Effector memory CD4-positive, alpha-beta T cell (primary cell): ENCODE measurements around the gene EFCAB12.

Source experiments
- DNase-seq, 3 donors: peaks; one replicate each; pipeline ENCODE4 v3.0.0-alpha.2; 2020
- H3K27ac ChIP-seq: 2 replicates; pipeline ENCODE4 v1.7.0; 2013; ENCODE audit warnings: mild to moderate bottlenecking, low read length, moderate library complexity; ENCODE audit not compliant: insufficient read depth, poor library complexity, severe bottlenecking
- H3K27me3 ChIP-seq: replicated peaks from 2 replicates; pipeline ENCODE4 v1.7.0; 2013; ENCODE audit warnings: mild to moderate bottlenecking, low read length; ENCODE audit not compliant: insufficient read depth, control insufficient read depth, poor library complexity, severe bottlenecking
- H3K36me3 ChIP-seq: 2 replicates; pipeline ENCODE4 v1.7.0; 2013; ENCODE audit warnings: mild to moderate bottlenecking, low read length, moderate library complexity; ENCODE audit not compliant: control insufficient read depth, insufficient read depth
- H3K4me1 ChIP-seq: 2 replicates; pipeline ENCODE4 v1.7.0; 2013; ENCODE audit warnings: low read length, mild to moderate bottlenecking; ENCODE audit not compliant: control insufficient read depth, insufficient read depth, poor library complexity, severe bottlenecking
- H3K4me3 ChIP-seq: 2 replicates; pipeline ENCODE4 v1.7.0; 2013; ENCODE audit warnings: low read length, low read depth, mild to moderate bottlenecking; ENCODE audit not compliant: insufficient read depth, poor library complexity, severe bottlenecking
- H3K9me3 ChIP-seq: 2 replicates; pipeline ENCODE4 v1.7.0; 2013; ENCODE audit warnings: mild to moderate bottlenecking, low read length, moderate library complexity; ENCODE audit not compliant: control insufficient read depth
- total RNA-seq, 3 donors: gene quantifications; one replicate each; lab custom pipeline; 2026; lab: John Stamatoyannopoulos, UW

EFCAB12 gene
- 1.6 to 3.0 (median 2.9) reads per million in 3 donors for total RNA-seq

- Histone ChIP-seq H3K4me1 (peaks cover 7% of the 10 kb centered on the region), H3K27me3 (no peaks in the 10 kb centered on the region), H3K27ac (peak within 1 kb of the TSS; percentile 56), H3K36me3 (peaks cover 26% of the 10 kb centered on the region), H3K9me3 (no peaks in the 10 kb centered on the region), H3K4me3 (peak within 1 kb of the TSS; percentile 55)
- DNase-seq, result peak; percentile 75 to 91 (median 85)
Observed at GRCh38 chr3:129428376-129429079, at the start of gene EFCAB12. EFCAB12 (minus strand) TSS chr3:129428636; CDS start chr3:129428488, 148 bp downstream.

- no peaks in the 10 kb centered on the region for H3K9me3 ChIP-seq
- DNase-seq, result no peak
- peaks cover 2% of the 10 kb centered on the region for H3K4me1 ChIP-seq
- no peaks in the 10 kb centered on the region for H3K27me3 ChIP-seq
- no peak overlapping the region for H3K27ac ChIP-seq
- H3K4me3 ChIP-seq, result no peak overlapping the region
- H3K36me3 ChIP-seq, result peaks cover 18% of the 10 kb centered on the region
Observed at GRCh38 chr3:129476586-129476985, 48.1 kb upstream of the EFCAB12 start.

- no peak for DNase-seq
- H3K4me3 ChIP-seq, result no peak overlapping the region
- no peaks in the 10 kb centered on the region for H3K9me3 ChIP-seq
- no peaks in the 10 kb centered on the region for H3K27me3 ChIP-seq
- H3K36me3 ChIP-seq, result peaks cover 17% of the 10 kb centered on the region
- H3K27ac ChIP-seq, result no peak overlapping the region
- H3K4me1 ChIP-seq, result no peaks in the 10 kb centered on the region
Observed at GRCh38 chr3:129475863-129476262, 47.4 kb upstream of the EFCAB12 start.

- no peaks in the 10 kb centered on the region for H3K4me1 ChIP-seq
- DNase-seq, result no peak
- H3K27me3 ChIP-seq, result no peaks in the 10 kb centered on the region
- no peak overlapping the region for H3K4me3 ChIP-seq
- H3K27ac ChIP-seq, result no peak overlapping the region
- H3K36me3 ChIP-seq, result peaks cover 11% of the 10 kb centered on the region
- no peaks in the 10 kb centered on the region for H3K9me3 ChIP-seq
Observed at GRCh38 chr3:129474984-129475804, 46.8 kb upstream of the EFCAB12 start.

- H3K27me3 ChIP-seq, result no peaks in the 10 kb centered on the region
Observed at GRCh38 chr3:129473769-129474152, 45.3 kb upstream of the EFCAB12 start.

GRCh38 chr3:129473067-129473768 lies 44.8 kb upstream of the EFCAB12 start:
- no peaks in the 10 kb centered on the region for H3K27me3 ChIP-seq
- no peaks in the 10 kb centered on the region for H3K4me1 ChIP-seq
- H3K36me3 ChIP-seq, result peaks cover 4% of the 10 kb centered on the region
- no peak overlapping the region for H3K4me3 ChIP-seq
- no peaks in the 10 kb centered on the region for H3K9me3 ChIP-seq
- no peak for DNase-seq
- H3K27ac ChIP-seq, result no peak overlapping the region

More at GRCh38 chr3:129473769-129474152, 45.3 kb upstream of the EFCAB12 start:
- no peak overlapping the region for H3K4me3 ChIP-seq
- no peaks in the 10 kb centered on the region for H3K4me1 ChIP-seq
- H3K9me3 ChIP-seq, result no peaks in the 10 kb centered on the region
- H3K27ac ChIP-seq, result no peak overlapping the region
- peaks cover 8% of the 10 kb centered on the region for H3K36me3 ChIP-seq
- DNase-seq, result no peak

- no peak overlapping the region for H3K27ac ChIP-seq
- no peaks in the 10 kb centered on the region for H3K4me1 ChIP-seq
- H3K9me3 ChIP-seq, result no peaks in the 10 kb centered on the region
- H3K27me3 ChIP-seq, result no peaks in the 10 kb centered on the region
- peaks cover 4% of the 10 kb centered on the region for H3K36me3 ChIP-seq
- DNase-seq, result no peak
- no peak overlapping the region for H3K4me3 ChIP-seq
Observed at GRCh38 chr3:129470861-129471260, 42.4 kb upstream of the EFCAB12 start.

- no peak overlapping the region for H3K27ac ChIP-seq
- H3K36me3 ChIP-seq, result peaks cover 4% of the 10 kb centered on the region
- no peaks in the 10 kb centered on the region for H3K9me3 ChIP-seq
- no peaks in the 10 kb centered on the region for H3K27me3 ChIP-seq
- no peak overlapping the region for H3K4me3 ChIP-seq
- H3K4me1 ChIP-seq, result no peaks in the 10 kb centered on the region
- no peak for DNase-seq
Observed at GRCh38 chr3:129469026-129469425, 40.6 kb upstream of the EFCAB12 start.

GRCh38 chr3:129467932-129468331 lies 39.5 kb upstream of the EFCAB12 start:
- Histone ChIP-seq H3K4me3 (no peak overlapping the region), H3K36me3 (peaks cover 4% of the 10 kb centered on the region), H3K9me3 (no peaks in the 10 kb centered on the region), H3K4me1 (no peaks in the 10 kb centered on the region), H3K27ac (no peak overlapping the region), H3K27me3 (no peaks in the 10 kb centered on the region)
- no peak for DNase-seq
